Stimulated activated CD4-positive, alpha-beta T cell treated with anti-CD3 and anti-CD28 coated beads, Interleukin-15, amount 100 ng/mL, for 24 hours (primary cell): ENCODE data around the gene PLPPR1.

Experiments
- DNase-seq: peaks from one replicate; pipeline ENCODE4 v3.0.0-alpha.2; 2020

PLPPR1 gene

DNA sequence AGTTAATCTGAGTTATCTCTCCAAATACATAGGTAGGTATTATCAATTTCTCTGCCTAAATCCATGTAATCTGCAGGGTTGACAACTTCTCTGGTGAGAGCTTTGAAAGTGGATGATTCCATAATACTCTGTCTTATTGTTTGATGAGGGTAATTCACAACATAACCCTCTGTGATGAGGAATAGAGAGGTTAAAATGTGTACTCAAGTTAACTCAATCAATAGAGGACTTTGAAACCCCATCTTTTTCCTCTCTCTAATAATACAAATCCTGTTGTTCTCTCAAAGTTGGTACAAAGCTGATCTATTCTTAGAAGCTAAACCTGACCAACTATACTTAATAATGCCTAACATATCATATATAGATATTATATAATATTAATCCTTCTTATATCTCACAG, 100.1 kb downstream of the PLPPR1 start:
- DNase-seq: no peak

DNA sequence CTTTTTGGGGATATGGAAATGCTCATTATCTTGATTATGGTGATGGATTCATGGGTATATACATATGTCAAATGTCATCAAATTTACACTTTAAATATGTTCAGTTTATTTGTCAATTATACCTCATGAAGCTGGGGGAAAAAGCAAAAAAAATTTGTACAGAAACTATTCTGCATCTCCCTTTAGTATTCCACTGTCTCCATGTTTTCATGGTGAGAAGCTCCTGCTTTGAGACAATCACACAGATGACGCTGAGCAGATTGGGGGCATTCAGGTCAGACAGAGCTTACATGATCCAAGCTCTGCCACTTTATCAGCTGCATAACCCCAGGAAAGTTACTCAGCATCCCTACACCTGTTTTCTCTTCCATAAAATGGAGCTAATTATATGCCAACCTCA, 101.5 kb downstream of the PLPPR1 start:
- DNase-seq: no peak

DNA sequence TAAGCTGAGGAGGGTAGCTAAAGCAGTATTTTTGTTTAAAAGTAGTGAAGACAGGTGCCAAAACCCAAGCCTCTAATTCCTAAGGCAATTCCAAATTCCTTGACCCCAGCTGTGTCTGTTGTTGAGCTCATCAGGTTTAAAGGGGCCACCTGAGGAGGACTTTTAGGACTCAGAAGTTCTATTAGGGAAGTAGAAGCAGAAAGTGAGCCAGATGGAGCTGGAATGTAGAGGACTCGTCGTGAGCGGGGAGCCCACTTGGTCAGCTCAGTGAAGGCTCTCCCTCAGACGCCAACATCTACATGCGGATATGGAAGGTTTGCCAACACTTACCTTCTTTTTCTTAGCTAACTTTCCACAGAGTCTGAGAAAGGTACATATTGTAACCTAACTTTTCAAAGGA, 102.8 kb downstream of the PLPPR1 start:
- no peak for DNase-seq

DNA sequence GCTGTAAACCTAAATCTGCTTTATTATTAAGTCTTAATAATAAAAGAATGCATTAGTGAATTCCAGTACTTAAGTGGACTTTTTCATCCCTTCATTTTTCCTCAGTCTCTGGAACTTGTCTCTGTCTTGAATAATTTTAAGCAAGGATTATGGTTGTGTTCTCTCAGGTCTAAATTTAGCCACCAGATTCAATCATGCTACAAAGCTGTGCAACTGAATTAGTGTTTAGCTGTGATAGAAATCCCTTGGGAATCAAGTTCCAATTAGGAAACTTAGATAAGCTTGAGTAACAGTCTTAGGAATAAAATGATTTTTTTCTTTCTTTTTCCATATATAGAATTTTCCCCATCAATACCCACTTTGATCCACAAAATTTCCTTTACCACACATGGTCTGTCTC, 104.3 kb downstream of the PLPPR1 start:
- DNase-seq: no peak

GRCh38 chr9:101138509-101138908, 110.0 kb downstream of the PLPPR1 start:
- no peak for DNase-seq

GRCh38 chr9:101139082-101139481, 110.6 kb downstream of the PLPPR1 start:
- no peak for DNase-seq

GRCh38 chr9:101140764-101141163, 112.2 kb downstream of the PLPPR1 start:
- DNase-seq: no peak

DNA sequence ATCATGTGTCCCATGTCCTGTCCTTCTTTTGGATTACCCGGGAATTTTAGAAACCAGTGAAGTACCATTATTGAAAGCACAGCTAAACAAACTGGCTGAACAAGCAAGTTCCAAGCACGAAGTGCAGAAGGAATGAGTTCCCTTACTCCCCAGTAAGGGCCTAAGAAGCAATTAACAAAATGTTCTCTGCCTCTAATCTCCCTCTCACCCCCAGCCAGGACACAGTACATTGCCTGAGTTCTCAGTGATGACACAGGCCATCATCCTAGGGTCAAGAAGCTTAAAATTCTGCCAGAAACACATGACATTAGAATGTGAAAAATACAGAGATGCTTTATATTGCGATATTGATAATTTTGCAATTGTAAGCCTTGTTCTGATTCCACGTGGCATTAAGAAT, 118.0 kb downstream of the PLPPR1 start:
- no peak for DNase-seq

DNA sequence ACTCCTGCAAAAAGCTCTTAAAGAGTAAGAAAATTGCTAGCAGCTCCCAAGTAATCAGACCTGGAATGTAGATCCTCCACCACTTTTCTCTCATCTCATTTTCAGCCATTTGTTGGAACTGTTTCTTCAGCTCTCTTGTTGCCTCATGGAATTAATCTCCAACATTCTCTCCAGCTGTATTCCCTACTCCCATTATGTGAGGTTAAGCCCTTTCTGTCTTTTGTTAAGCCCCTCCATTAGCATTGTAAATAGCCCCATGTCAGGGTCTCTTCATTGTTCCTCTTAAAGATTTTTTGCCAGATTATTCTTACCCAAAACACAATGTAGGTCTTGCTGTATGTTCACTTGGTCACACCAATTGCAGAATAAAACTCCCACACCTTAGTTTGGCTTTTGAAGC, 119.8 kb downstream of the PLPPR1 start:
- no peak for DNase-seq

DNA sequence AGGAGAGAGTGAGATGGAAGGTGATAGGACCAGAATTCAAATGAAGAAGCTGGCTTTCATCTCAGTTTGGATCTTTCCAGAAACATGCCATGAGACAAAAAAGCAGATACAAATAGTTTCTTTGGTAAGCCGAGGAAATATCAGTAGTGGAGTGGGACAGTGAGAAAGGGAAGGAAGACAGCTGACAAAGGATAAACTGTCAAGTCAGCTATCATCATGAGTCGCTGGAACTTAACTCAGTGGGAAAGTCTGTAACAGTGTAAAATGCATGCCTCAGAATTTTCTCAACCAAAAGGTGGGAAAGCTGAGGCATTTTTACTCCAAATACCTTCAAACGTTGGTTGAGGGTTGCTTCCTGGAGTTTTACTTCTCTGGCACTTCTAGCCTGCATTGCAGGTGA, 129.8 kb downstream of the PLPPR1 start:
- no peak for DNase-seq

DNA sequence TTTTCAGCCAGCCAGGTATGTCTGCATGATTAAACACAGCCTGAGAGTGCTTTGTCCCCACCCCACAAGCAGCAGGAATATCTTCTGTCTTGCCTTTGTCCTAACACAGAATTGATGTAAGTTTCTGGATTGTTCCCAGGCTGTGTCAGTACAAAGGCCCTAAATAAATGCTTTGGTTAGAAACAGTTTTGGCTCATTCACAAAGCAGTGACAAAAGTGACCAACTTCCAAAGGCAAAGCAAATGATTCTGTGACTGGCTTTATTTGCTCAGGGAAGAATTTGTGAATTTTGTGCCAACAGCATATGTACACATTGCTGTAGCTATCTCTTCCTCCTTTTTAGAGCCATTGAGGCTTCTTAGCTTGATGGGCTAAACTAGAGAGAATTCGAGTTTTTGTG, 133.7 kb downstream of the PLPPR1 start:
- no peak for DNase-seq

DNA sequence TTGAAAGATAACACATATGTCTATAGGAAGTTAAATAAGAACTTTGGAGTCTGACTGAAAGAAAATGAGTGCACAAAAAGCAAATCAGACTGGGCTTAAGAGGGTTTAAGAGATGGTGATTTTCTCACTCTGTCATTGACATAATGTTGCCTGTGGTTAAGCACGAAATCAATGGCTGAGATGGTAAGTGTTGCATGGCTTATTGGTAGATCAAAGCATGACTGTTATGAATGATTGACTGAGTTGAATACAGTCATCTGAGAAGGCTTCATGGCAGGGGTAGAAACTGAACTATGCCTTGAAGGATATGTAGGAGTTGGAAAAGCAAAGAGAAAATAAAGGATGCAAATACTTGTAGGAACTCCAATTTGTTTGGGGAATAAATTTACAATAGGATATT, 136.6 kb downstream of the PLPPR1 start:
- DNase-seq: no peak

DNA sequence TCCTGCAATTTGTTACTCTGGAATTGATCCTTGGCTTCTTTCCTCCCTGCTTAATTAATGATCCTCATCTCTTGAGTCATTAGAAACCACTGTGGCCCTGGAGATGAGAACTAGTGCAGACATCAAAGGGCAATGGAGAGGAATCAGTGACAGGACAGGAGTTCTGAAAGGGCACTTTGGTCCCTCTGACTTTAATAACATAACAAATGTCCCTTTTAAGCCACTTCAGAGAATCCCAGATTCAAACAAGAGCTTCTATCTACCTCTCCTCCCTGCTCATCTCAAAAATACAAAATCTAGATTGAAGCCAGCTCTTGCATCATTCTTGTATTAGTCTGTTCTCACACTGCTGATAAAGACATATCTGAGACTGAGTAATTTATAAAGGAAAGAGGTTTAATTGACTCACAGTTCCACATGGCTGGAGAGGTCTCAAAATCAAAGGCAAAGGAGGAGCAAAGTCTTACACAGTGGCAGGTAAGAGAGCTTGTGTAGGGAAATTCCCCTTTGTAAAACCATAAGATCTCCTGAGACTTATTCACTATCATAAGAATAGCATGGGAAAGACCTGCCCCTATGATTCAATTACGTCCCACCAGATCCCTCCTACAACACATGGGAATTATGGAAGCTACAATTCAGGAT, 139.1 kb downstream of the PLPPR1 start:
- no peak for DNase-seq

GRCh38 chr9:101172616-101173015, 144.1 kb downstream of the PLPPR1 start:
- DNase-seq: no peak

GRCh38 chr9:101173907-101174306, 145.4 kb downstream of the PLPPR1 start:
- DNase-seq: no peak

- peak; percentile 4 for DNase-seq
These were observed 147.9 kb downstream of the PLPPR1 start for GRCh38 chr9:101176384-101176783.

DNA sequence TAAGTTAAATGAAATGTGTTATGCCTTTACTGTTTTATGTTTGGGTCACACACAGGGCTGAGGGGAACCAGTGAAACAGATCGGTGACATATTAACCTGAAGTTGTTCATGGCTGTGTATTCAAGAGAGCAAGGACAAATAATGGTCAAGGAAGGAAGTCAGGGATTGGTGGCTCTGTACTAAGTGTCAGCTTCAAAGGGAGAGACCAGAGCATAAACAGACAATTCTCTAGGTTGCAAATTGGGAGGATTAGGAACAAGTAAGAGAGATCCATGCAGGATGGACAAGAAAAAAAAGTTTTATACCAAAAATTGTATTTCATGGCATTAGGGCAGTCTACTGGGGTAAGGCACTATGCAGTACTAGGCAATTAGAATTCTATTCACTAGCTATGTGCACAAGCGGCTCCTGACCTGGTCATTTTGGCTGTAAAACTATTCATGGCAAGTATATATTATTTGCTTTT, 156.3 kb downstream of the PLPPR1 start:
- no peak for DNase-seq

GRCh38 chr9:101191723-101192122, 163.2 kb downstream of the PLPPR1 start:
- DNase-seq: no peak

DNA sequence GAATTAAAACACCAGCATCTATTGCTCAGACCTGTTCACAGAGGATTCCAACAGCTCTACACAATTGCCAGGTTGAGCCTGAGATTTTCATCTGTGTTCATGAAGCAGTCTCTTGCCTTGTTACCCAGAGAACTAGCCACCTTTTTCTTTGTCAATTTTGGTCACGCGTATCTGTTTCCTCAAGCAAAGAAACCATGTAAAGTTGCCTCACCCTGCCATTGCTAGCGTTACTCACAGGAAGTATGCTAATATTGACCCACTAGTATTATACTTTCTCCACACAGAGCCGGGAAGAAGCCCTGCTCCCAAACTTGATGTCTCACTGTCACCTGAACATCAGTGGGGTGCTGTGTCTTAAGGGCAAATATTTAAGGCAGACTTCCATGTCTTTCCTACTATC, 168.5 kb downstream of the PLPPR1 start:
- no peak for DNase-seq

- DNase-seq: no peak
These were observed 172.3 kb downstream of the PLPPR1 start for GRCh38 chr9:101200852-101201251.

DNA sequence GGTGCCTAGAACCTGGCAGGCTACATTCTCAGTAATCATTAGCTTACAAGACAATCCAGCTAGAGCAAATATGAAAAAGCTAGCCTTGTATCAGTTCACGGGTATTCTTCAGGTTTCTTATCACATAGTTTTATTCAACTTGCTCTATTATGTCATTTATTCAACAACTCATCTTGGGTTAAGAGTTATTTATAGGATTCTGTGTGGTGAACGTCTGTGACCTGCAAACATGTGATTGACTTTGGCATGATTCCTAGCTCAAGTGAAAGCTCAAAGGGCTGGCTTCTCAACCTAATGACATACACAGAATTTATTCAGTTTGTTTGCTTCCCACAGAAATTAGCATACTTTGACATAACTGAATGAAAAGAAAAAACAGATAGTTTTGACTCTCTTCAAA, 173.1 kb downstream of the PLPPR1 start:
- DNase-seq: no peak

DNA sequence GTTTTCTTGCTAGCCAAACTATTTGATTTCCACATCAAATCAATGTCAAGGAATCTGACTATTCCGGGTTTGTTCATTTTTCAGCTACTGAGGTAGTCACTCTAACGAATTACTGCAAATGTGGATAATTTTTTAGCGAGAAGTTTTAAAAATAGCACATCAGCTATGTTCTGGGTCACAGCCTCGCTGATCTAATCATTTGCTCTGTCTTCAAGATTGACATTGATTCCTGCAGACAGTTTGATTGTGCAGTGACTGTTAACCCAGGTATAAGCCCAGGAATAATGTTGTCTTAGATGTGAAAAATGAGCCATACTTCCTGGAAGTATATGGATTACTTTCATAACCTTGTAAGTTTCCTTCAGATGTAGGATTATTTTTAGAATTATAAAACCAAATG, 181.1 kb downstream of the PLPPR1 start:
- DNase-seq: no peak

DNA sequence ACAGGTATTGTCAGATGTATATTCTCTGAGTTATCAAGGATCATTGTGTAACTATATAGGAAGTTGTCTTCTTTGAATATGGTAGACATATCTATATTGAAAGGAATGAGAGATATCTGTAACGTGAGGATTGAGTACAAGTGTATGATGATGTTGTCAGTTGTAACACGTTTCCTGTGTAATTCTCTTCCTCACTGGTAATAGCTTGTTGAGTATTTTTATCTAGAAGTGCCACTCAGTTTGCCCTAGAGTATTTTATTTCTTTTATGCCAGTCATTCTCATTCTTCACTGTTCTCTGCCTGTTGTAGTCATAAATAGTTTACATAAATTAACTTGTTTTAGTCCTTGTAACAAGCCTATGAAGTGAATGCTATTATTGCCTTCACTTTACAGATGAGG, 184.1 kb downstream of the PLPPR1 start:
- no peak for DNase-seq

DNA sequence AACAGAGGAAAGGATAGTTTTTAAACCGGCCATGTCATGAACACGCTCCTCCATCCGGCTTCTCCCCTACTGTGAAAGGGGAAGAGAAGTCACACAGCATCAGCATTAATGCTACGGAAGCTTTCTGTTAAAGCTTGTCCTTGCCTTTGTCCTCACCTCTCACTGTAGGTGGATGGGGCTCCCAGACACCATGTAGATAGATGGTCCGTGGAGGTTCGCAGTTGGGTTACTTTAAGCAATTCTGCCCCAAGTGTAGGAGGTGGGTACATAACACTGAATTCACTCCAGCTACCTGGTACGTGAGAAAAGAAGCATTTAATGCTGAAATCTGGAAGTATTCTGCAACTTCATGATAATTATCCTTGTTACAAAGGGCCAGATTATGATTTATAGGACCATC, 190.5 kb downstream of the PLPPR1 start:
- DNase-seq: no peak

DNA sequence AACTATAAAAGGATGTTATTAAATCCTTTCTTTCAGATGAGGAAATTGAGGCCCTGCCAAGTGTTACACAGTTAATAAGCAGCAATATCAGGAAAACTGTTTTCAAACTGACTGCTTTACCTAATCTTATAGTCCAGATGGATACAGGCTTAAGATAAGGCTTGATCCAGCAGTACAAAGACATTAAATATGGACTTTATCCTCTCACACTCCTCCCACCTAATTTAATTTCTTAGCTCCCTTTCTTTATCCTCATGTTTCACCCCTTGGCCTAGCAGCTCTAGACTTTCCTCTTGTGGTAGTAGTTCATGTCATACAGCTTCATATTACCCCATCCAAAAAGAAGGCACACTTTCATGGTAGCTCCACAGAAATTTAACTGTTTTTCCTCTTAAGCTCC, 191.8 kb downstream of the PLPPR1 start:
- no peak for DNase-seq

DNA sequence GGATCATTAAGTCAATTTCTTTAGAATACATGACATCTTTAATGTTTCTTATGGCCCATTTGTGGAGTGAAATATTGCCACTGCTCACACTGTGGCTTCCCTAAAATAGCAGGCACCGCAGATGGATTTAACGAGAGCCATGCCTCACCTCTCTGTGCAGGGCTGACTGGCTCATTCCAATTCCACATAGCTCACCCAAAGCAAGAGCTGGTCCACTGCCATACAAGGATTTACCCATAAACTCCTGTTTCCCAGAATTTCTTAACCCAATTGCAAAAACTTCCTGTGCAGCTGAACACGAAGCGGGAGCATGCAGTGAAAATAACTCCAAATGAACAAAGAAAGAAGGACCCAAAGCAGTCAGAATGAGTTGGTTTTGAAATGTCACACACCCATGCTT, 196.7 kb downstream of the PLPPR1 start:
- no peak for DNase-seq
